ENCODE results near the gene OPA1. TPM values are rescaled to one million over a fixed set of nuclear protein-coding genes. Genes with fewer than 3 reads are reported as not detected.
A peak's percentile ranks its signal among the peaks of the same experiment; 100 is the strongest.

The OPA1 gene
- total RNA-seq, 1 experiment from 2014 or later, result 62.5 TPM

- Mint-ChIP-seq H3K36me3 (ENCODE audit: insufficient read depth, unreplicated experiment) (no peaks in the 10 kb centered on the region), H3K4me3 (ENCODE audit: unreplicated experiment) (no peak overlapping the region), H3K9me3 (ENCODE audit: unreplicated experiment) (no peaks in the 10 kb centered on the region), H3K27ac (ENCODE audit: low read depth, unreplicated experiment) (no peak overlapping the region), H3K4me1 (ENCODE audit: insufficient read depth, unreplicated experiment) (peaks cover 10% of the 10 kb centered on the region), H3K27me3 (ENCODE audit: insufficient read depth, unreplicated experiment) (peaks cover 13% of the 10 kb centered on the region)
- intact Hi-C loops (cut with micrococcal nuclease), result loop anchor here (1.0 to 5.0 kb wide), 7 partner anchors 111 to 1105 kb away; partner anchors contain the start of gene MB21D2
- no TSS peak for BruUV-seq (replicated peaks)
- DNase-seq (ENCODE audit: unreplicated experiment), result peak; percentile 80
- POLR2A ChIA-PET, result interaction anchor here (1.1 kb wide), 1 partner anchor 756 kb away, joined by 3 read pairs; no protein-coding TSS in a partner anchor
- peak; percentile 78 for TF ChIP-seq CTCF (IDR thresholded peaks at IDR 0.05; ENCODE audit: unreplicated experiment)
- CTCF ChIA-PET, result interaction anchor here (0.6 to 7.6 kb wide), 23 partner anchors 8 to 1003 kb away, joined by 3 to 159 read pairs (median 3); no protein-coding TSS in a partner anchor
Observed at GRCh38 chr3:193572426-193572908, 20.5 kb upstream of the OPA1 start.

DNA sequence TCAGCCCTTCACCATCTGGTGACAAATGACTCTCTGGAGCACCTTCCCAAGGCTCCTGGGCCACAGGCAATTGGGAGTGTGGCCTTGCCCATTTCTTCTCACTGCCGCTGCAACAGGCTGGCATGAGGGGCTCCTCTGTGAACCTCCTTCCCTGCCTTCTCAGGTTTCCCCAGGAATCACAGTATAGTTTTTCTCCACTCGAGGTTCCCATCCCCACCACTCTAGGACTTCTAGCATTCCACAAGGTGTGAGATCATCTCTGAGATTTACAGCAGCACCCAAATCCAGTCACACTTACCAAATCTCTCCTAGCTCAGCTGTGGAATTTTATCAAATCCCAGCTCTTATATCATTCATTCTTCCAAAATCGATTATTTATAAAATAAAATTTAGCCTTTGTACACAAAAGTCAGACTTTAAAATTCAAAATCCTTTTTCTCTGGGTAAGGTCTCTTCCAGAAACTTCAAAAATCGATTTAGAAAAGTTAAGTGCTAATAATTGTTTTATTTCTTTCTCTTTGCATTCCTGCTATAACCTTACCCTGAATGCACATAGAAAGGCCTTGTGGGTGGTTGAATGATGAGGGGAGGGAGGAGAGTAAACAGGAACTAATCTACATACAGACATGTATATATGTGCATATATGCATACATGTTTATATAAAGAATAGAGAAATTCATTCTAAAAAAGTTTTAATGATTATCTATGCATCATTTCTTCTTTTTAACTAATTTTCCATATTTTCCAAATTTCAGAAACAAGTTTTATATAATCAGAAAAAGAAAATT lies 19.4 kb upstream of the OPA1 start:
- no peak for TF ChIP-seq CTCF (IDR thresholded peaks at IDR 0.05; ENCODE audit: unreplicated experiment)
- H3K36me3 Mint-ChIP-seq (ENCODE audit: insufficient read depth, unreplicated experiment), result no peaks in the 10 kb centered on the region
- H3K4me1 Mint-ChIP-seq (ENCODE audit: insufficient read depth, unreplicated experiment), result peaks cover 10% of the 10 kb centered on the region
- DNase-seq (ENCODE audit: unreplicated experiment), result no peak
- CTCF ChIA-PET, result interaction anchor here (0.6 to 7.6 kb wide), 18 partner anchors 7 to 806 kb away, joined by 3 to 159 read pairs (median 4); no protein-coding TSS in a partner anchor
- no peaks in the 10 kb centered on the region for H3K9me3 Mint-ChIP-seq (ENCODE audit: unreplicated experiment)
- BruUV-seq (replicated peaks), result no TSS peak
- POLR2A ChIA-PET, result interaction anchor here (1.0 kb wide), 1 partner anchor 16 kb away, joined by 4 read pairs; no protein-coding TSS in a partner anchor
- H3K27ac Mint-ChIP-seq (ENCODE audit: low read depth, unreplicated experiment), result no peak overlapping the region
- no peak overlapping the region for H3K4me3 Mint-ChIP-seq (ENCODE audit: unreplicated experiment)
- peaks cover 13% of the 10 kb centered on the region for H3K27me3 Mint-ChIP-seq (ENCODE audit: insufficient read depth, unreplicated experiment)
- intact Hi-C loops (cut with micrococcal nuclease), result loop anchor here (2.0 to 5.0 kb wide), 5 partner anchors 383 to 1106 kb away; partner anchors contain the start of gene MB21D2

- TF ChIP-seq CTCF (IDR thresholded peaks at IDR 0.05; ENCODE audit: unreplicated experiment), result no peak
- DNase-seq (ENCODE audit: unreplicated experiment), result no peak
- H3K9me3 Mint-ChIP-seq (ENCODE audit: unreplicated experiment), result no peaks in the 10 kb centered on the region
- H3K27ac Mint-ChIP-seq (ENCODE audit: low read depth, unreplicated experiment), result peak overlapping the region; percentile 24
- no peaks in the 10 kb centered on the region for H3K36me3 Mint-ChIP-seq (ENCODE audit: insufficient read depth, unreplicated experiment)
- ChIA-PET CTCF (interaction anchor here (0.8 to 7.6 kb wide), 5 partner anchors 10 to 761 kb away, joined by 3 to 159 read pairs (median 23); no protein-coding TSS in a partner anchor), POLR2A (interaction anchor here (1.0 to 1.2 kb wide), 2 partner anchors 13 to 15 kb away, joined by 3 to 4 read pairs; no protein-coding TSS in a partner anchor)
- H3K4me1 Mint-ChIP-seq (ENCODE audit: insufficient read depth, unreplicated experiment), result peaks cover 10% of the 10 kb centered on the region
- no TSS peak for BruUV-seq (replicated peaks)
- intact Hi-C loops (cut with micrococcal nuclease), result loop anchor here (5.0 kb wide), 2 partner anchors 532 to 1107 kb away; no protein-coding TSS in a partner anchor
- no peak overlapping the region for H3K4me3 Mint-ChIP-seq (ENCODE audit: unreplicated experiment)
- peaks cover 13% of the 10 kb centered on the region for H3K27me3 Mint-ChIP-seq (ENCODE audit: insufficient read depth, unreplicated experiment)
Observed at GRCh38 chr3:193574488-193575070, 18.4 kb upstream of the OPA1 start.

- H3K27ac Mint-ChIP-seq (ENCODE audit: low read depth, unreplicated experiment), result peak overlapping the region; percentile 54
- no peaks in the 10 kb centered on the region for H3K27me3 Mint-ChIP-seq (ENCODE audit: insufficient read depth, unreplicated experiment)
- no TSS peak for BruUV-seq (replicated peaks)
- no peaks in the 10 kb centered on the region for H3K36me3 Mint-ChIP-seq (ENCODE audit: insufficient read depth, unreplicated experiment)
- ChIA-PET POLR2A (interaction anchor here (0.7 kb wide), 1 partner anchor 8 kb away, joined by 3 read pairs; no protein-coding TSS in a partner anchor), CTCF (interaction anchor here (1.0 to 2.6 kb wide), 6 partner anchors 12 to 1016 kb away, joined by 3 to 23 read pairs (median 4); no protein-coding TSS in a partner anchor)
- intact Hi-C loops (cut with micrococcal nuclease), result no loop called here
- no peak for DNase-seq (ENCODE audit: unreplicated experiment)
- H3K4me3 Mint-ChIP-seq (ENCODE audit: unreplicated experiment), result peak overlapping the region; percentile 40
- peaks cover 8% of the 10 kb centered on the region for H3K4me1 Mint-ChIP-seq (ENCODE audit: insufficient read depth, unreplicated experiment)
- H3K9me3 Mint-ChIP-seq (ENCODE audit: unreplicated experiment), result no peaks in the 10 kb centered on the region
- no peak for TF ChIP-seq CTCF (IDR thresholded peaks at IDR 0.05; ENCODE audit: unreplicated experiment)
Observed at GRCh38 chr3:193585530-193585929, 7.5 kb upstream of the OPA1 start.

Data from MCF 10A (cell line).